ENCODE results near the gene TESK2.

- TF ChIP-seq, protein P1, sequence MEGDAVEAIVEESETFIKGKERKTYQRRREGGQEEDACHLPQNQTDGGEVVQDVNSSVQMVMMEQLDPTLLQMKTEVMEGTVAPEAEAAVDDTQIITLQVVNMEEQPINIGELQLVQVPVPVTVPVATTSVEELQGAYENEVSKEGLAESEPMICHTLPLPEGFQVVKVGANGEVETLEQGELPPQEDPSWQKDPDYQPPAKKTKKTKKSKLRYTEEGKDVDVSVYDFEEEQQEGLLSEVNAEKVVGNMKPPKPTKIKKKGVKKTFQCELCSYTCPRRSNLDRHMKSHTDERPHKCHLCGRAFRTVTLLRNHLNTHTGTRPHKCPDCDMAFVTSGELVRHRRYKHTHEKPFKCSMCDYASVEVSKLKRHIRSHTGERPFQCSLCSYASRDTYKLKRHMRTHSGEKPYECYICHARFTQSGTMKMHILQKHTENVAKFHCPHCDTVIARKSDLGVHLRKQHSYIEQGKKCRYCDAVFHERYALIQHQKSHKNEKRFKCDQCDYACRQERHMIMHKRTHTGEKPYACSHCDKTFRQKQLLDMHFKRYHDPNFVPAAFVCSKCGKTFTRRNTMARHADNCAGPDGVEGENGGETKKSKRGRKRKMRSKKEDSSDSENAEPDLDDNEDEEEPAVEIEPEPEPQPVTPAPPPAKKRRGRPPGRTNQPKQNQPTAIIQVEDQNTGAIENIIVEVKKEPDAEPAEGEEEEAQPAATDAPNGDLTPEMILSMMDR (IDR thresholded peaks at IDR 0.05; ENCODE audit: poor library complexity, severe bottlenecking): no peak
- no peak for TF ChIP-seq EZH2 (IDR thresholded peaks at IDR 0.05; ENCODE audit: borderline replicate concordance, insufficient read depth, low read length, poor library complexity, severe bottlenecking)
- no peak for TF ChIP-seq SMC3 (conservative IDR thresholded peaks at IDR 0.05; ENCODE audit: poor library complexity)
- TF ChIP-seq MXI1 (conservative IDR thresholded peaks at IDR 0.05; ENCODE audit: poor library complexity, severe bottlenecking): no peak
- TF ChIP-seq POLR2AphosphoS5 (IDR thresholded peaks at IDR 0.05): no peak
- no peak for TF ChIP-seq EP300 (conservative IDR thresholded peaks at IDR 0.05; ENCODE audit: poor library complexity, severe bottlenecking)
- TF ChIP-seq TAF1 (IDR thresholded peaks at IDR 0.05; ENCODE audit: low read depth): no peak
- no peak for TF ChIP-seq RAD21 (conservative IDR thresholded peaks at IDR 0.05)
These were observed 125.9 kb downstream of the TESK2 start for GRCh38 chr1:45365051-45365450.

Measured in neural cell (in vitro differentiated cells).